HG03103 (cell line): Measurements from ENCODE around the gene NCOR1.

ENCODE experiments used
- ATAC-seq: cut with Tn5 transposase; IDR thresholded peaks from one replicate; pipeline ENCODE4 v1.9.1; 2021; ENCODE audit warnings: low read depth; ENCODE audit not compliant: unreplicated experiment

Gene NCOR1

GRCh38 chr17:16040710-16041251 is 174.6 kb downstream of the NCOR1 start:
- ATAC-seq, result no peak

GRCh38 chr17:16037636-16038035 is 177.7 kb downstream of the NCOR1 start:
- ATAC-seq, result no peak

- ATAC-seq, result no peak
Observed at GRCh38 chr17:16036261-16036660, 179.1 kb downstream of the NCOR1 start.

GRCh38 chr17:16033729-16034349 is 181.5 kb downstream of the NCOR1 start:
- no peak for ATAC-seq

GRCh38 chr17:16027708-16028584 is 187.4 kb downstream of the NCOR1 start:
- ATAC-seq, result peak; percentile 95

- ATAC-seq, result no peak
Observed at GRCh38 chr17:16026895-16027294, 188.4 kb downstream of the NCOR1 start.

- no peak for ATAC-seq
Observed at GRCh38 chr17:16025202-16025601, 190.1 kb downstream of the NCOR1 start.

- ATAC-seq, result no peak
Observed at GRCh38 chr17:16023881-16024280, 191.5 kb downstream of the NCOR1 start.

- no peak for ATAC-seq
Observed at GRCh38 chr17:16019347-16019746, 196.0 kb downstream of the NCOR1 start.

- no peak for ATAC-seq
Observed at GRCh38 chr17:16013943-16014407, 201.4 kb downstream of the NCOR1 start.

- ATAC-seq, result no peak
Observed at GRCh38 chr17:16007439-16007838, 207.9 kb downstream of the NCOR1 start.

- ATAC-seq, result no peak
Observed at GRCh38 chr17:16005636-16006035, 209.7 kb downstream of the NCOR1 start.

- ATAC-seq, result no peak
Observed at GRCh38 chr17:16003841-16004240, 211.5 kb downstream of the NCOR1 start.

- no peak for ATAC-seq
Observed at GRCh38 chr17:16002708-16003260, 212.6 kb downstream of the NCOR1 start.

GRCh38 chr17:16001226-16001897 is 214.0 kb downstream of the NCOR1 start:
- ATAC-seq, result no peak

GRCh38 chr17:15999974-16000827 is 215.1 kb downstream of the NCOR1 start:
- ATAC-seq, result peak; percentile 30

- peak; percentile 90 for ATAC-seq
Observed at GRCh38 chr17:15999141-15999973, 216.0 kb downstream of the NCOR1 start, which contains the start of the genes TTC19 and ZSWIM7. TTC19 (plus strand) TSS chr17:15999824; CDS start chr17:15999849, 25 bp downstream. ZSWIM7 (minus strand) TSS chr17:15999704; CDS start chr17:15999594, 110 bp downstream.

GRCh38 chr17:15998031-15998562 is 217.2 kb downstream of the NCOR1 start:
- ATAC-seq, result no peak
